GM21723 (cell line): Measurements from ENCODE around the gene DOC2A.

Experiments used
- ATAC-seq: cut with Tn5 transposase; IDR thresholded peaks from one replicate; pipeline ENCODE4 v1.9.1; 2021; ENCODE audit warnings: mild to moderate bottlenecking, moderate library complexity; ENCODE audit not compliant: unreplicated experiment

Gene DOC2A

GRCh38 chr16:29990034-29990433, 20.8 kb downstream of the DOC2A start:
- ATAC-seq = no peak

DNA sequence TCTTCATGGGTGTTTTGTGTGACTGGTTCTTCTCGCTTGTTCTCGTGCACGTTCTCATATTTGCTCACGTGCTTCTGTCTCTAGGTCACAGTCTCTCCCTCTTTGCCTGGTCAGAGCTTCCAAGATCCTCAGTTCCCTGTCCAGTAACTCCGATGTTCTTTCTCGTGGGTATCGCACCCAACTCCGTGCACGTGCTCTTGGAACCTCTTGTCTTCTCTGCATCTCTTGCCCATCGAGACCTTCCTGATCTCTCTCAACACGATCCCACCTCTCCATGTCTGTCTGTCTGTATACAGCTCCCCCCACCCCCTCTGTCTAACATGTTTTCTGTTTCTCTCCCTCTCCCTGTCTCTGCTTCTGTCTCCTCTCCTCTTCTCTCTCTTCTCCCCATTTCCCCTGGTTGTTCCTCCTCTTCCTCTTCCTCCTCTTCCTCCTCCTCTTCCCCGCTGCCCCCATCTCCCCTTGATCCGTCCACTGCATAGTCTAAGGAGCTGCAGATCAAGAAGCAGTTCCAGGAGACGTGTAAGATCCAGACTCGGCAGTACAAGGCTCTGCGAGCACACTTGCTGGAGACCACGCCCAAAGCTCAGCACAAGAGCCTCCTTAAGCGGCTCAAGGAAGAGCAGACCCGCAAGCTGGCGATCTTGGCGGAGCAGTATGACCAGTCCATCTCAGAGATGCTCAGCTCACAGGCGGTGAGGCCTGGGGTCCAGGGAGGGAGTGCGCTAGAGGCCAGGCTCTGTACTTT, 21.5 kb downstream of the DOC2A start:
- no peak for ATAC-seq

- ATAC-seq = no peak
Measured at GRCh38 chr16:29988346-29989075, 22.3 kb downstream of the DOC2A start.

GRCh38 chr16:29987371-29988085, 23.3 kb downstream of the DOC2A start:
- ATAC-seq = no peak

- no peak for ATAC-seq
Measured at GRCh38 chr16:29986931-29987330, 23.9 kb downstream of the DOC2A start.

- ATAC-seq = no peak
Measured at GRCh38 chr16:29986231-29986630, 24.6 kb downstream of the DOC2A start.

- ATAC-seq = no peak
Measured at GRCh38 chr16:29985271-29985811, 25.5 kb downstream of the DOC2A start.

GRCh38 chr16:29984764-29985147, 26.1 kb downstream of the DOC2A start:
- no peak for ATAC-seq

DNA sequence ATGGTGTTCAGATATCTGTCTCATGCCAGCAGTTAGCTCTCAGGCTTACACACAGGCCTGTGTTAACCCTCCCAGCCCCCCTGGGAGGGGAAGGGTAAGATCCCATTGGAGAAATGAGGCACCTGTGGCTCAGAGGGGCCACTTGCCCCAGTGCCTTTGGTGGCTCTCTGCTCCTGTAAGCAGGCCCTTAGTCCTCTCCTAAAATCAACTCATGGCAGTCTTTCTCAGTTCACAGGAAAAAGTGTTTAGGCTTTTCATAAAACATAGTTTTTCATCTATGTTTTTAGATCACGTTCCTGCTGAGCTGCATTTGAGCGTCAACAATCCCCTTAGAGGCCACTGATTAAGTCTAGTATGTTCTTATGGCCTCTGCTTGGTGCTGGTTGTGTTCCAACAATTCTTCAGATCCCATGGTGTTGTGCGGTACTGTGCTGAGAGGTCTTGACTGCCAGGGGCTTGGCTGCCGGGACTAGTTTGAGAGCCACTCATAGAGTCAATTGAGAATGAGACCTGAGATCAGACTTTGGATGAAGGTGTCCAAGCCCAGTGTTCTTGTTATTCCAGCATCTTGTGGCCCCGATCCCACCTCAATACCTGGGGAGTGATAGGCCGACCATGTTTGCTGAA, 26.6 kb downstream of the DOC2A start:
- no peak for ATAC-seq

- no peak for ATAC-seq
Measured at GRCh38 chr16:29983420-29984136, 27.2 kb downstream of the DOC2A start.

- no peak for ATAC-seq
Measured at GRCh38 chr16:29982560-29983419, 28.0 kb downstream of the DOC2A start.

- no peak for ATAC-seq
Measured at GRCh38 chr16:29978564-29979270, 32.1 kb downstream of the DOC2A start.

DNA sequence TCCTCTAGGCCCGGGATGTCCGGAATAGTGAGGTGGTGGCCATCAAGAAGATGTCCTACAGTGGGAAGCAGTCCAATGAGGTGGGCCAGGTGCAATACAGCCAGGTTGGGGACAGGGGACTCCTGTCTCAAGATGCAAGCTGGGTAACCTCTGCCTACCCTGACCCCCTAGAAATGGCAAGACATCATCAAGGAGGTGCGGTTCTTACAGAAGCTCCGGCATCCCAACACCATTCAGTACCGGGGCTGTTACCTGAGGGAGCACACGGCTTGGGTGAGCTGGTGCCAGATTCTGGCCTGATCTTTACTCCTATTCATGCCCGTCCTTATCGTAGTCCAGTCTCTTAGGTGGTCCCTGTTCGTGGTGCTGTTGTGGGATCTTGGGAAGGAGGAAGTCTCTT, 32.7 kb downstream of the DOC2A start:
- no peak for ATAC-seq

- no peak for ATAC-seq
Measured at GRCh38 chr16:29977063-29977825, 33.6 kb downstream of the DOC2A start.

- ATAC-seq = no peak
Measured at GRCh38 chr16:29975811-29976511, 34.9 kb downstream of the DOC2A start.

- no peak for ATAC-seq
Measured at GRCh38 chr16:29975134-29975538, 35.7 kb downstream of the DOC2A start.

DNA sequence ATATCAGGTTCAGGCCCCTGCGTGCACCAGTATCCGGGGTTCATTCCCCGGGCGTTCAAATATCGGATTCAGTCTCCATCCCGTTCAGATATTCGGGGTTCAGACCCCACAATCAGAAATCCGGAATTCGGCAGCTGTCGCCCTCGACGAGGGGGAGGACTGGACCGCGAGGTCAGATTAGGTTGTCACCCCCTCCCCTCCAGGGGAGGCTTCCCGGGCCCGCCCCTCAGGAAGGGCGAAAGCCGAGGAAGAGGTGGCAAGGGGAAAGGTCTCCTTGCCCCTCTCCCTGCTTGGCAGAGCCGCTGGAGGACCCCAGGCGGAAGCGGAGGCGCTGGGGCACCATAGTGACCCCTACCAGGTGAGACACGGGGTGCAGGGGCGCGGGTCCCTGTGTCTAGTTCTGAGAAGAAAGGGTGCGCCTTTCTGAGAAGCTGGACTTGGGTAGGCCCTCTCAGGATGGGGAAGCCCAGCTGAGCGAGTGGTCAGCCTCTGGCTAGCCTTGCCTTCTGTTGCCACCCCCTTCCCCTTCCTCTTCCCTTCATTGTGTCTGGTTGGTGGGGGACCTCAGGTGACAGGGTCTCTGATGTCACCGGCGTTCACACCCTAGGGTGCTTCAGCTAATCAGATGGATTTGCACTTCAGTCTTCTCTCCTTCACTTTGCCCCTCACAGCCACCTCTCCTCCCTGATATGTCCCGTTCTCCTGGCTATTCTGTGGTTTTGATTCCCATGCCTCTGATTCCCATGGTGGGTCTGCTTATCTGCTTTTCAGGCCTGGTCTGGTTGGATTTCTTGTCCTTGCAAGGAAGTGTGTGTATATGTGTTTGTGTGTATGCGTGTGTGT, 36.3 kb downstream of the DOC2A start:
- ATAC-seq = no peak
